Activated naive CD8-positive, alpha-beta T cell (primary cell): ENCODE measurements around the gene SCFD2.
"Not testable (repeated sequence)": the region's sequence is repeated elsewhere in the genome, so short reads cannot be mapped to it uniquely, and the experiment has no call there.

Experiments
- H3K27ac Mint-ChIP-seq: one replicate; pipeline ENCODE4 v1.8.0; 2021; ENCODE audit warnings: mixed read lengths
- H3K27me3 Mint-ChIP-seq: one replicate; pipeline ENCODE4 v1.8.0; 2021; ENCODE audit warnings: mixed read lengths
- H3K36me3 Mint-ChIP-seq: one replicate; pipeline ENCODE4 v1.8.0; 2021; ENCODE audit warnings: mixed read lengths
- H3K4me1 Mint-ChIP-seq: one replicate; pipeline ENCODE4 v1.8.0; 2021; ENCODE audit warnings: low read depth, mixed read lengths
- H3K4me3 Mint-ChIP-seq: one replicate; pipeline ENCODE4 v1.8.0; 2021; ENCODE audit warnings: mild to moderate bottlenecking, mixed read lengths
- H3K9me3 Mint-ChIP-seq: one replicate; pipeline ENCODE4 v1.8.0; 2021; ENCODE audit warnings: low read depth, mixed read lengths

The SCFD2 gene

GRCh38 chr4:53195815-53196661 lies 169.8 kb downstream of the SCFD2 start:
- Mint-ChIP-seq H3K27me3 (no peaks in the 10 kb centered on the region), H3K4me1 (peaks cover 2% of the 10 kb centered on the region), H3K27ac (no peak overlapping the region), H3K36me3 (no peaks in the 10 kb centered on the region), H3K4me3 (no peak overlapping the region), H3K9me3 (no peaks in the 10 kb centered on the region)

DNA sequence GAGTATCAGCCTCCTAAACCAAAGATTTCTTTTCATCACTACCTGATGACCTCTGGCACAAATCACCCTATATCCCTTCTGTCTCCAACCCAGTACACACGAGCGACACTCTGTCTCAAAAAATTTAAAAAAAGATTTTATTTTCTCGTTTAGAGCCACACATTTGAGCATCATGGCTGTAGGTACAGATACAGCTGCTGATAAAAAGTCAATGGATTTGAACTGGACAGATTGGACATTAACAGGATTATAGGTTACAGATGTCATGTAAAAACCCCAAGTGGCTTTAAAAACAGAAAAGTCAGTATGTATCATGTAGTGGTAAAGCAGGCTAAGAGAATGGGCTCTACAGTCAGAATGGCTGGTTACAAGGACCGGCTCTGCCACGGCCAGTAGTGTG lies 171.1 kb downstream of the SCFD2 start:
- no peaks in the 10 kb centered on the region for H3K4me1 Mint-ChIP-seq
- H3K4me3 Mint-ChIP-seq: no peak overlapping the region
- H3K36me3 Mint-ChIP-seq: peaks cover 3% of the 10 kb centered on the region
- H3K9me3 Mint-ChIP-seq: no peaks in the 10 kb centered on the region
- H3K27me3 Mint-ChIP-seq: no peaks in the 10 kb centered on the region
- H3K27ac Mint-ChIP-seq: no peak overlapping the region

GRCh38 chr4:53193111-53193510 lies 172.8 kb downstream of the SCFD2 start:
- Mint-ChIP-seq H3K9me3 (no peaks in the 10 kb centered on the region), H3K4me3 (no peak overlapping the region), H3K36me3 (peaks cover 7% of the 10 kb centered on the region), H3K4me1 (no peaks in the 10 kb centered on the region), H3K27ac (no peak overlapping the region), H3K27me3 (no peaks in the 10 kb centered on the region)

DNA sequence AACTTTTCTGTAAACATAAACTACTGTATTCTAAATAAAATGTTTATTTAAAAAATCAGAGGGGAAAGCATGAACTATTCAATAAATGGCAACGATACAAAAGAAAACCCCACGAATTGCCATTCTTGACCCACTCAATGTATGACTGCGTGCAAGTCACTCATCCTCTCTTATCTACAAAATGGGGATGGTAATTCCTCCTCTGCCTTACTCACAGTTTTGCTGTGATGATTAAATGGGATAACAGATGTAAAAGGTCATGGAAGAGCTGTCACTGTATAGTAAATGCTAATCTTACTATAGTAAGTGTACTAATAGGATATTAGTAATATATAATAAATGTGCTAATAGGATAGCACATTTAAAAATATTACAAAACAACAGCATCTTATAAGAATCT lies 173.4 kb downstream of the SCFD2 start:
- no peak overlapping the region for H3K27ac Mint-ChIP-seq
- no peak overlapping the region for H3K4me3 Mint-ChIP-seq
- H3K9me3 Mint-ChIP-seq: no peaks in the 10 kb centered on the region
- H3K36me3 Mint-ChIP-seq: peaks cover 7% of the 10 kb centered on the region
- no peaks in the 10 kb centered on the region for H3K4me1 Mint-ChIP-seq
- no peaks in the 10 kb centered on the region for H3K27me3 Mint-ChIP-seq

DNA sequence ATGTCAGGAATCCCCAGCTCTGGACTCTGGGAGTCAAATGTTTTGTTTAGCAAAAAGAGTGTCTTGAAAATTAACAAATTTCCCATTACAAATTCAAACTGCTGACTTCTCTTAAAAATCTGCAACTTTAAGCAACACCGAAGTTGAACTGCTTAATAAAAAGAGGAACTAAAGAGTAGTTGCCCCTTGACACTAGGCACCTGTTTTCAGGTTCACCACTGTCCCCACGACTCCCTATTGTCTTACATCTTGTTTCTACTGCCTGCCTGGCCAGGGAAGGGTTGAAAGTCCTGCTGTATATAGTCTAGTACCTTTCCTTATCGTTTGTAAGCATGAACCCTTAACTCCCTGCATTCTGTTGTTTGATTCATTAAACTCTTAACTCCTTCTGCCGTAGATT lies 173.9 kb downstream of the SCFD2 start:
- Mint-ChIP-seq H3K27me3 (no peaks in the 10 kb centered on the region), H3K36me3 (peaks cover 7% of the 10 kb centered on the region), H3K9me3 (no peaks in the 10 kb centered on the region), H3K27ac (no peak overlapping the region), H3K4me3 (no peak overlapping the region), H3K4me1 (no peaks in the 10 kb centered on the region)

DNA sequence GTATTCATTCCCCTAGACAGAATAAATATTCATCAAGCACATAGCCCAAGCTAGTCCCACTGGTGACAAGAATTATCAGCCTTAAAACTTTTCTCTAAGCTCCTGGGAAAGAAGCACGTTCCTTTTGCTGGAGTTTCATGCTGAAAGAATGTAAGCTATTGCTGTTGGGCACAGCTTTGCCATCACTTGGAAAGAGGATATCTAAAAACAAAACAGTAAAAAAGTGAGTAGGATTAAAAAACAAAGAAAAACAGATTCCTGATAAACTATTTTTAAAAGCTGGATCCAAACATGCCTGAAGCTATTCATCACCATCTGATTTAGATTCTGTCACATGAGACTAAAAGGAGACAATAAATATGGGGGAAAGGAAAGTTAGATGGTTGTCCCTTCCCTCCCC lies 176.8 kb downstream of the SCFD2 start:
- Mint-ChIP-seq H3K27me3 (no peaks in the 10 kb centered on the region), H3K4me1 (peaks cover 2% of the 10 kb centered on the region), H3K27ac (no peak overlapping the region), H3K36me3 (peaks cover 13% of the 10 kb centered on the region), H3K9me3 (no peaks in the 10 kb centered on the region), H3K4me3 (no peak overlapping the region)

DNA sequence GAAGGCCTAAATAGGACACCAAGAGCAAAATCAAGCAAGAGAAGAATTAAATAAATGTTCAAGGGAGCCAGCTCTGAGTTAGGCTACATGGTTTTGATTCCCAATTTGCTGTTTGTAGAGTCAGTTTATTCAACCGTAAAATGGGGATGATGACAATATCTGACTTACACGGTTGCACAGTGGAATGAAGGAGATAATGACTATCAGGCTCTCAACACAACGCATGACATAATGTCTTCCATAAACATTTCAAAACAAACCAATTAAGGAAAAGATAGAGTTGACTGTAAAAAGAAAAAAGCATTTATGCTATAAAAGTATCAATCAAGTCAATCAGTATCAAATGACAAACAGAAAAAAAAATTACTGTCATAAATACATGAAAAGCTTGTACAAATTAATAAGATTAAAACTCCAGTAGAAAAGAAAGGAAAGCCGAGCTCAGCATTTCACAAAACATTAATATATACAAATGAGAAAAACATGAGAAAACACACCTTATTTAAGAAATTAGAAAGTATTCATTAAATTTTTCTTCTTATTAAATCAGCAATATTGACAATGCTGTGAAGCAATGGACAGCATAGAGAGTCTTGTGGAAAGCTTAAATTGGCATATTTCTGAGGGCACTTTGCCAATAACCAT lies 179.0 kb downstream of the SCFD2 start:
- Mint-ChIP-seq H3K4me1 (peaks cover 2% of the 10 kb centered on the region), H3K4me3 (no peak overlapping the region), H3K27ac (no peak overlapping the region), H3K27me3 (no peaks in the 10 kb centered on the region), H3K36me3 (peaks cover 25% of the 10 kb centered on the region), H3K9me3 (no peaks in the 10 kb centered on the region)

- Mint-ChIP-seq H3K4me3 (no peak overlapping the region), H3K36me3 (peaks cover 25% of the 10 kb centered on the region), H3K27ac (no peak overlapping the region), H3K4me1 (peaks cover 2% of the 10 kb centered on the region), H3K9me3 (no peaks in the 10 kb centered on the region), H3K27me3 (no peaks in the 10 kb centered on the region)
These were observed 179.8 kb downstream of the SCFD2 start for GRCh38 chr4:53185869-53186585.

DNA sequence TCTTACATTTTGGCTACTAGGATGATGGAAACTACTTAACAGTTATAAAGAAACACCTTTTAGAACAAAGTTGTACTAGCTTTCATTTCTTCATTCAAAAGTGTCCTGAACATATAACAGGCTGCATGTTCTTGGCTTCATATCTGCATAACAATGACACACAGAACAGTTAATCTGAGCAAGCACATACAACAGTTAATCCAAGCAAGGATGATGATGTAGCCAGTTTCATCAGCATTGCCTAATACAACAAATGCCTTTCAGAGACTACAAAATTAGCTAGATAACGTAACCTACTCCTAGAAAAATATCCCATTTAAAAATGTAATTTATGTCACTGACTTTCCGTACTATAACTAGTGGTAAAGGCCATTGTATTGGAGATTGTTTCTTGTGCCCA lies 182.1 kb downstream of the SCFD2 start:
- Mint-ChIP-seq H3K27ac (no peak overlapping the region), H3K4me1 (peaks cover 4% of the 10 kb centered on the region), H3K4me3 (no peak overlapping the region), H3K36me3 (peaks cover 37% of the 10 kb centered on the region), H3K9me3 (peaks cover 4% of the 10 kb centered on the region), H3K27me3 (no peaks in the 10 kb centered on the region)

- Mint-ChIP-seq H3K4me1 (peaks cover 20% of the 10 kb centered on the region), H3K9me3 (peaks cover 21% of the 10 kb centered on the region), H3K36me3 (peaks cover 40% of the 10 kb centered on the region)
- H3K27me3 Mint-ChIP-seq, H3K4me3 Mint-ChIP-seq, H3K27ac Mint-ChIP-seq: not testable (repeated sequence)
These were observed 188.1 kb downstream of the SCFD2 start for GRCh38 chr4:53177751-53178150.

GRCh38 chr4:53175640-53176039 lies 190.2 kb downstream of the SCFD2 start:
- Mint-ChIP-seq H3K27ac (no peak overlapping the region), H3K27me3 (no peaks in the 10 kb centered on the region), H3K36me3 (peaks cover 53% of the 10 kb centered on the region), H3K4me3 (no peak overlapping the region), H3K4me1 (peaks cover 20% of the 10 kb centered on the region), H3K9me3 (peaks cover 25% of the 10 kb centered on the region)

DNA sequence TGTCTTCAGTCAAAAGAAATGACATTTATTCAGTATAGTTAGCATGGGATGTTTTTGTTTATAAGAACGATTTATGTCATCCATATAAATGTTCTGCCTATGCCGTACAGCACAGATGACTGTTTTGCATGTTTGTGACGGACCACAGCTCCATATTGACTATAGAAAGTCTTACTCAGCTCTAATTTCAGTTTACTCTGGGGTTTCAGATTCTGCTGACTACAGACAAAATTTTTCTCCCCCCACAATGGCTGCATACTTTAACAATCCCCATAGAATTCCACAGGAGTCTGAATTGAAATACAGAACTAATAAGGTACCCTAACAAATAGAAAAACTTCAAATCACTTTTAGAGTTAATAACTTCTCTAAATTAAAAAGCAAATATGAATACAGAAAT lies 191.0 kb downstream of the SCFD2 start:
- H3K4me3 Mint-ChIP-seq: no peak overlapping the region
- H3K27me3 Mint-ChIP-seq: no peaks in the 10 kb centered on the region
- peaks cover 20% of the 10 kb centered on the region for H3K4me1 Mint-ChIP-seq
- peaks cover 21% of the 10 kb centered on the region for H3K9me3 Mint-ChIP-seq
- no peak overlapping the region for H3K27ac Mint-ChIP-seq
- peaks cover 48% of the 10 kb centered on the region for H3K36me3 Mint-ChIP-seq

DNA sequence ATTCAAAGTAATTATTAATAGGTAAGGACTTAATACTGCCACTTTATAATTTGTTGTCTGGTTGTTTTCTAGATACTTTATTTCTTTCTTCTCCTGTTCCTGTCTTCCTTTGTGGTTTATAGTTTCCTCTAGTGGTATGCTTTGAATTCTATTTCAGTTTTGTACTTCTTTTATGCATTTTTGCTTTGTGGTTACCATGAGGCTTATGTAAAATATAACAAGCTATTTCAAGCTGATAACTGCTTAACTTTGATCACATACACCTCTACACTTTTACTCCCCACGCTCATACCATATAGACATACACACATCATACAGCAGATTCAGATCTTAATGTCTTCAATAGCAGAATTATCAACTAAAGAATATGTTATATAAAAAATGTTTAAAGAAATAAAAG lies 192.3 kb downstream of the SCFD2 start:
- H3K36me3 Mint-ChIP-seq: peaks cover 46% of the 10 kb centered on the region
- H3K4me3 Mint-ChIP-seq: no peak overlapping the region
- H3K27ac Mint-ChIP-seq: no peak overlapping the region
- peaks cover 18% of the 10 kb centered on the region for H3K4me1 Mint-ChIP-seq
- H3K9me3 Mint-ChIP-seq: peaks cover 25% of the 10 kb centered on the region
- H3K27me3 Mint-ChIP-seq: no peaks in the 10 kb centered on the region

- H3K36me3 Mint-ChIP-seq: peaks cover 44% of the 10 kb centered on the region
- H3K4me3 Mint-ChIP-seq: no peak overlapping the region
- H3K4me1 Mint-ChIP-seq: peaks cover 13% of the 10 kb centered on the region
- H3K27me3 Mint-ChIP-seq: no peaks in the 10 kb centered on the region
- peaks cover 28% of the 10 kb centered on the region for H3K9me3 Mint-ChIP-seq
- H3K27ac Mint-ChIP-seq: no peak overlapping the region
These were observed 194.1 kb downstream of the SCFD2 start for GRCh38 chr4:53171797-53172196.
